Nucleus accumbens (tissue), 56 donors: ENCODE measurements around the gene GABRR2.
"Not testable (repeated sequence)": the region's sequence is repeated elsewhere in the genome, so short reads cannot be mapped to it uniquely, and the experiment has no call there.

Experiments
- DNase-seq, 56 donors: peaks; one replicate each; lab custom pipeline; 2025; lab: John Stamatoyannopoulos, UW

Gene GABRR2

DNA sequence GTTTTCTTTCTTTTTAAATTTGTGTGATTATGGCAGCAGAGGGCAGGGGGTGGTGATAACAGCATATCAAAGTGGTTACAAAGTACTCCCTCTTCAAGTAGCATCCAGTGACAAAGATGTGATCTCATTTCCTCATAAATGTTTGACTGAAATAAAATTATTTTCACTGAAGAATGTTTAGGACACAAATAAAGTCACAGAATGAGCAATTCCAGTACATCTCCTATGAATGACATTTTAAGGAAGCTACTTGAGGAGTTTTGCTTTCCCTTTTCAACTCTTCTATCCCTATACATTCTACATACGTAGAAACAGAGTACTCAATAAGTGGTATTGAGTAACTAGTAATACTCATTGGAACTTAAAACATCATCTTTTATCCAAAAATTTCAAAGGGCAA, 13.9 kb upstream of the GABRR2 start:
- no peak for DNase-seq

DNA sequence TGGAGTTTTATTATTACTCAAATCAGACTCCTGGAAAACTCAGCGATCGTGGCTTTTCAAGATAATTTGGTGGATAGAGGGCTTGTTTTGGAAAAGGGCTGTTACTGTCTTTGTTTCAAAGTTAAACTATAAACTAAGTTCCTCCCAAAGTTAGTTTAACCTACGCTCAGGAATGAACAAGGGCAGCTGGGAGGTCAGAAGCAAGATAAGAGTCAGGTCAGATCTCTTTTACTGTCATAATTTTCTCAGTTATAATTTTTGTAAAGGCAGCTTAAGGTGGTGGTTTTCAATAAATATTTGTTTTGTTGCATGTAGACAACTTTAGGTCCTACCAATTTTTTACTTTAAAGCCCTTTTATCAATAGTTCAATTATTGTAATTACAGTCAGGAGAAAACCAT, 9.2 kb upstream of the GABRR2 start:
- DNase-seq, result no peak

DNA sequence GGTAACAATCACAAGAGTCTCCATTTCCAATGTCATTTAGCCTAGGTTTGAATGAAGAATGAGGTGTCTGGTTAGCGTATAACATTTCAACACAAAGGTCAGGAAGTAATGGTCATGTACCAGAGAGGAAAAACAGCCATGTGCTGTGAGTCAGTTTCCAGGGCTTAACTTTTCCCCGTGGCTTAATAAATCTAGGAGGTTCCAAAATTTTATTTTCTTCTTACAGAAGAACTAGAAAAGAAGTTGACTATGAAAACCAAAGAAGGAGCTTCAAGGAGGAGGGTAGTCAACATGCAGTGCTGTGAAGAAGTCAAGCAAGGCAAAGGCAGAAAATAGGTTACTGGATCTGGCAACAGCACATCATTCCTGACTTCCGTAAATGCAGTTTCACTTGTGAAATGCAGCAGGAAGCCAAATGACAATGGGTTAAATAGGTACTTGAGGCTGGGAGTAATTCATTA, 8.4 kb upstream of the GABRR2 start:
- DNase-seq, result no peak

DNA sequence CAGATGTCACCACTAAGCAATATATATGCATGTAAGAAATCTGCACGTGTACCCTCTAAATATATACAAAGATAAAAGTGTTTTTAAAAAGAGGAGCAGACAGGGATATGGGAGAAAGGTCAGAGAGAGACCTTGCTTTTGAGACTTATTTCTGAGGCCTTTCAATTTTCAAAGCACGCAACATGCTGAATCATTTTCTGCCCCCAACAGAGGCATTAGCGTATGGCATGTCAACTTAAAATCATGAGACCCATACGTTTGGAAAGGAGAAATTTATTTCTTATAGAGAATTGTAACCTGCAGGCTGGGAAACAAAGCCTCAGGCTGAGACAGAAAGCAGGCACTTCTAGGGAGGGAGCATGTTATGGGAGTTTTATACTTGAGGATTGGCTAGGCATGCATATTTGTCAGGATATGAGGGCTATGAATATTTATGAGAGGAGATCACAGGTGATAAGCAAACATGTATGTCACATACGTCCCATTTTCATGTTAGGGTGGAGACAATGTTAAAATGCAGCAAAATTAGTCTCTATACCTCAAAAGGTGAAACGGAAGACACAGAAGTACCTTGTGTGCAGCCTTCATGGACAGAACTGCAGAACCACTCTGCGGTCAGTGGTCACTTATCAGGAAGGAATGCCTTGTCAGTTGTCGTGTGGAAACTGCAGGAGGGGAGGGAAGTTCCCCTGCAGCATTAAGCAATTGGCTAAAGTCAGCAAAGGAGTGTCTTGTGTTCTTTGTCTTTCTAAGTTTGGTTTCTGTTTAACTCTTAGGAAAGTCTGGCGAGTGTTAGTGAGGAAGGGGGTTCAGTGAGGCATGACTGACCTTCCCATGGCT, 6.3 kb upstream of the GABRR2 start:
- peak in 2 of 56 donors; percentile 9 to 11 for DNase-seq

DNA sequence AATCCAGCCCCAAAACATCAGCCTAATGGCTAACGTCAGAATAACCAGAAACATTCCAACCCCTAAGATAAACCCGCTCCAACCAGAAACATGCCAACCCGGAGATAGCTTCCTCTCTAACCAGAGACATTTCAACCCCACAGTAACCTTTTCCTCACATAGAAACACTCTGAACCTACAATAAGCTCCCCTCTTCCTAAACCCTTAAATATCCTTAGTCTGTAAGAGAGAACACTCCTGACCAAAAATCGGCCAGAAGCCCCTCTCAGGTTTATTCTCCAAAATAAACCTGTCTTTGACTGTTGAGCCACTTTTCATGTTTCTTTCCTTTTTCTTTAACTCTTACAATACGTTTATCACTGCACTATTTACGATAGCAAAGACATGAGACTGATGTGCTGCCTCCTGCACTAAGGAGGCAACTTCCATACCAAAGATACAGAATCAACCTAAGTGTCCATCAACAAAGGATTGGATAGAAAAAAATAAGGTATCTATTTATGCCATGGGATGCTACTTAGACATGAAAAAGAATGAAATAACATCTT, 5.0 kb upstream of the GABRR2 start:
- no peak for DNase-seq

DNA sequence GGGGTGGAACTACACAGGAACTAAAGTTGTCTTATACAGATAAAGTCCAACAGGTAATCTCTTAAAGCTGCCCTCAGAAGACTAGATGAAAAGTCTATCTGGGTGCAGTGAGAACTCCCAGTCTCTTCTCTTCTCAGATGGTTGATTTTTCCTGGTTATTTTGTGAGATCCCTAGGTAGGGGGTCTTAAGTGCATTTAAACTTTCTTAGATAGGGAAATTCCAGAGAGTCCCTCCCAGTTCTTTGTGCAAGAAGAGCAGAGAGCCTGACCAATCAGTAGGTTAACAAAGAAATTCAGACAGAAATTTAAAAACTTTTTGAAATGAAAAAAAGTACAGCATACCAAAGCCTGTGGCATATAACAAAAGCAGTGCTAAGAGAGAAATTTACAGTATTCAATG, 2.0 kb upstream of the GABRR2 start:
- no peak for DNase-seq

DNA sequence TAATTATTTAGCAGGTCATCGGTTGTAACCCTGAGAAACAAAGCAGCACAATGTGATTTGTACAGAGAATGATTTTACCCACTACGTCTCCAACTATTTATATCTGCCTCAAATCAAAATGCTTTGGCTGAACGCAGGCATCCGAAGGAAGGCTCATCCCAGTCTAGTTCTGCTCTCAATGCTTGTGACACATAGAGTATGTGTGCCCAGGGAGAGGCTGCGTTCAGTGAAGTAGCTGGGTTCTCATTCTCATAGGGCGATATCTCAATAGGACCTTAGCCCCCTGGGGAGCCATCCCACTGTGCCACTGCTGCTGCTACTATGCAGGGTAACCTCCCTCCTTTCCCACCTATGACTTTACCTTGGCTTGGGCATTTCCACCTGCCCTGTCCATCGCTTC, 407 bp downstream of the GABRR2 start:
- no peak for DNase-seq

DNA sequence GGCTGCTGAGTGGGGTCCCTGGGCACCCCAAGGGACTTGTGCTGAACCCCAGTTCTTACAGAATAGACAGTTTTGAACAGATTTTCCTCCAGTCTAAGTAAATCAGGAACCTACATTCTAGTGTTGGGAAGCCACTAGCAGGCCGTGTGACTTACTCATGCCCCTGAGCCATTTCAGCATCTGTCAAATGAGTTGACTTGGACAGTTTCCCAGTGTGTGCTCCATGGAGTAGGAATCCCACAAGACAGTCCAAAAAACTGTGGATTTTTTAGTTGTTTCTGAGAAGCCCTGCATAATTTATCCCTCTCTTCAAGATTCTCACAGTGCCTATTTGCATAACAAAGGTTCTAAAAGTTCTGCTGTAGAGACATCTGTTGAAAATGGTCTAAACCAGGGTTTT, 2.1 kb downstream of the GABRR2 start:
- DNase-seq, result peak in 2 of 56 donors; percentile 10 to 23

DNA sequence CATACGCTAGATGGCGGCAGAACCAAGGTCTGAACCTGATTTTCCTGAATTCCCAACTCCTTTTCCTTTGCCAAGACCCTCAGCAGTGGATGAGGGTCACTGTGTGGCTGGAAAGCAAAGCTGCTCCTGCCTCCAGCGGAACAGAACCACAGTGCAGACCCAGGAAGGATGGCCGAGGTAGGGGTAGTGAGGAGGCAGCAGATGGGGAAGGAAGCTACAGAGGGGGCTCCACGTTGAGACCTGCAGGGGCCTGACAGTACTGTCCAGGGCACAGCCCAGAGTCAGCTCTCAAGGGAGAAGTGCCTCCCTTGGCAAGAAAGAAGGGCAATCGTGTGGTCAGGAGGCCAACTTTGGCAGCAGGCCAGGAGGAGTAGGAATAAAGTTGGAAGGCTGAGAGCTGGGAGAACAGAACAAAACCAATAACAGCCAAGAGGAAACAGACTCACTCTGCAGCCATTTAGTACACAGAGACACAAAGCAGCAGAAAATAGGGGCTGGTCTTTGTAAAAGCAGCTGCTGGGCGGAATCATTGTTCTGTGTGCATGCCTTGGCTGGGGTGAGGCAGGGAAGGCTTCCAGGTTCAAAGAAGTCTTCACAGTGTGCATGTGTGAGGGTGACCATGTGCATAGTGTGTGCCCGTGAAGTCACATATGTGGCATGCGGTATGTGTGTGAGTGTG, 3.1 kb downstream of the GABRR2 start:
- peak in 42 of 56 donors; percentile 11 to 76 (median 43) for DNase-seq

DNA sequence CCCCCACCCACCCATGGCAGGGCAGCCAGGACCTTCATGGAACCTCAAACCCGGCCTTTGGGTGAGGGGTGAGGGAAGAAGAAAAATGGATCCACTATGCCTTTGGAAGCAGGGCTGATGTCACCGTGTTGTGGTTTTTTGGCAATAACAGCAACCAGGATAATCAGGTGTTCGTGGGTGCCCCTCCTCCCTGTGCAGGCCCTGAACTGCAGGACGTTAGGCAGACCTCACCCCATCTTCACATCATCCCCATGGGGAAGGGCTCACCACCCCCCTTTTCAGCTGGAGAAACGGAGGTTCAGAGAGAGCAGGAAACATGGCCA, 3.6 kb downstream of the GABRR2 start:
- DNase-seq, result no peak

DNA sequence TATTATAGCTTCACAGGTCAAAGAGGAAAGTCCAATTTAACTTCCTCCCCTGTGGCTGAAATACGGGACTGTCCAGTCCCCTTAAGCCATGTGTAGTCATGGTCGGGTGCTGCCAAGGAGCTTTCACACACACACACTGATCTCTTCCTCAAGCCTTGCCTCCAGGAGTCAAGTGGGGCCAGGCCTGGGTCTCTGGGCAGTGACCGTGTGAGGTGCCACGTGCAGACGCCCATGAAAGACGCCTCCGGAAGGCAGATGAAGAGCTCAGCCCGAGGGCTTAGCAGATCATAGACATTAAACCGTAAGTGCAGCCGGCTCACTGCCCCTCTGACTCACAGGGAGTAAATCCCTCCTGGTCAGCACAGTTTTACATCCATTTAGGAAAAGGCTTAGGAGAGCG, 4.2 kb downstream of the GABRR2 start:
- no peak for DNase-seq

DNA sequence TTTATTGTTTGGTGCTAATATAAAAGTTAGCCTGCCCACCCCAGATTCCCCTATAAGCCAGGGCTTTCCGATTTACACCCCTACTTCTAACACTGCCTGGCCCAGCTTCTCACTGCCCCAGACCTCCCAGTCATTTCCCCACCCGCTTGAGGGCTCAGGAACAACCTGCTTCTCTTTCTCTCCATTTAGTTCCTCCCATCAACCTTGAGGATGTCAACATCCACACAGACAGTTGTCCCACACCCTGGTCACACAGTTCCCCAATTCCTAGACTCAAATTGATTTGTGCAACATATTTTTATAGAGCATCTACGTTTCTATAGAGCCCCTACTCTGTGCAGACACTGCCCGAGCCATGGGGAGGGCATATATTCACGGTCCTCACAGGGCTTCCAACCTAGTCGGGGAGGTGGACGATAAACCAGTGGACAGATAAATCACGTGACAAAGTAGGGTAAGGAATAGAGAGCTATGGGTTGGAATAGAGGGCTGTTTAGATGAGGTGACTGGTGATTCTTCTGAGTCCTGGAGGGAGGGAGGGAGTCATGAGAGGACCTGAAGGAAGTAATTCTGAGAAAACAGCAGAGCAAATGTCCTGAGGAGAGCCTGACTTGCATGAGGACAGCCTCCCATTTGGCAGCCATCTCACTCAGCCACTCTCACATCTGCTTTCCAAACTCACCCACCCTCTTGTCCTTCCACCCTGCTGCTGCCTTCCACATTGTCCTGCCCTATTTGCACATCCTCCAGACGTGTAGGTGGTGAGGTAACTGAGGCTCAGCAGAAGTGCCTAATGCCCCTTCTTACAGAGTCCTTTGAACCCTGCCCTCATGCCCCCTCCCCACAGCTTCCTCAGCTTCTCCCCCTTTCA, 6.3 kb downstream of the GABRR2 start:
- DNase-seq, result no peak

DNA sequence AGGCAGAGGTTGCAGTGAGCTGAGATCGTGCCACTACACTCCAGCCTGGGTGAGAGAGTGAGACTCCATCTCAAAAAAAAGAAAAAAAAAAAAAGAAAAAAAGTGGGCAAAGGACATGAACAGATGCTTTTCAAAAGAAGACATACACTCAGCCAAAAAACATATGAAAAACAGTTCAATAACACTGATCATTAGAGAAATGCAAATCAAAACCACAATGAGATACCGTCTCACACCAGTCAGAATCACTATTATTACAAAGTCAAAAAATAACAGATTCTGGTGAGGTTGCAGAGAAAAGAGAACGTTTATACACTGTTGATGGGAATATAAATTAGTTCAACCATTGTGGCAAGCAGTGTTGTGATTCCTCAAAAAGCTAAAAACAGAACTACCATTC, 10.6 kb downstream of the GABRR2 start:
- not testable (repeated sequence) for DNase-seq

DNA sequence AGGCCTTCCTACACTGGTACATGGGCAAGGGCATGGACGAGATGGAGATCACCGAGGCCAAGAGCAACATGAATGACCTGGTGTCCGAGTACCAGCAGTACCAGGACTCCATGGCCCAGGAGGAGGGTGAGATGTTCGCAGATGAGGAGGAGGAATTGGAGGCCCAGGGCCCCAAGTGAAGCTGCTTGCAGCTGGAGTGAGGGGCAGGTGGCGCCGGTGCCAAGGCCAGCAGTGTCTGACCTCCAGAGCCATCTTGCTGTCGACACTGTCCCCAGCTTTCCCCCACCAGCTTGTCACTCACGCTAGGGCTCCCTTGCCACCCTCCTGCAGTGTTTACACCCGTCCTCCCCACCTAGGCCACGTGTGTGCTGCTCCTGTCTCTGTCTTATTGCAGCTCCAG, 12.2 kb downstream of the GABRR2 start:
- DNase-seq, result no peak

DNA sequence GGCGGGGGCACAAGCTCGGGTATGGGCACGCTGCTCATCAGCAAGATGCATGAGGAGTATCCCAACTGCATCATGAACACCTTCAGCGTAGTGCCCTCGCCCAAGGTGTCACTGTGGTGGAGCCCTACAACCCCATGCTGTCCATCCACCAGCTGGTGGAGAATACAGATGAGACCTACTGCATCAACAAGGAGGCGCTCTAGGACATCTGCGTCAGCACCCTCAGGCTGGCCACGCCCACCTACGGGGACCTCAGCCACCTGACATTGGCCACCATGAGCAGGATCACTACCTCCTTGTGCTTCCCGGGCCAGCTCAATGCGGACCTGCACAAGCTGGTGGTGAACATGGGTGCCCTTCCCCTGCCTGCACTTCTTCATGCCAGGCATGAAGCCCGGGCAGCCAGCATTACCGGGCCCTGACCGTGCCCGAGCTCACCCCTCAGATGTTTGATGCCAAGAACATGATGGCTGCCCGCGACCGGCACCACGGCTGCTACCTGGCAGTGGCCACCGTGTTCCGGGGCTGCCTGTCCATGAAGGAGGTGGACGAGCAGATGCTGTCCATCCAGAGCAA, 12.8 kb downstream of the GABRR2 start:
- no peak for DNase-seq

DNA sequence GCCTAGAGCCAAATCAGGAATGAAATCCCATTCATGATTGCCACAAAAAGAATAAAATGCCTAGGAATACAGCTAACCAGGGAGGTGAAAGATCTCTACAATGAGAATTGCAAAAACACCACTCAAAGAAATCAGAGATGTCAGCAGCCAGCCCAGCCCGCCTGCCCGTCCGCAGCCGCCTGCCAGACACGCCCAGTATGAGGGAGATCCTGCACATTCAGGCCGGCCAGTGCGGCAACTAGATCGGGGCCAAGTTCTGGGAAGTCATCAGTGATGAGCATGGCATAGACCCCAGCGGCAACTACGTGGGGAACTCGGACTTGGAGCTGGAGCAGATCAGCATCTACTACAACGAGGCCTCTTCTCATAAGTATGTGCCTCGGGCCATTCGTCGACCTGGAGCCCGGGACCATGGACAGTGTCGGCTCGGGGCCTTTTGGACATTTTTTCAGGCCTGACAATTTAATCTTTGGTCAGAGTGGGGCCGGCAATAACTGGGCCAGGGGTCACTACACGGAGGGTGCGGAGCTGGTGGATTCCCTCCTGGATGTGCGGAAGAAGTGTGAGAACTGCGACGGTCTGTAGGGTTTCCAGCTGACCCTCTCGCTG, 13.4 kb downstream of the GABRR2 start:
- no peak for DNase-seq

DNA sequence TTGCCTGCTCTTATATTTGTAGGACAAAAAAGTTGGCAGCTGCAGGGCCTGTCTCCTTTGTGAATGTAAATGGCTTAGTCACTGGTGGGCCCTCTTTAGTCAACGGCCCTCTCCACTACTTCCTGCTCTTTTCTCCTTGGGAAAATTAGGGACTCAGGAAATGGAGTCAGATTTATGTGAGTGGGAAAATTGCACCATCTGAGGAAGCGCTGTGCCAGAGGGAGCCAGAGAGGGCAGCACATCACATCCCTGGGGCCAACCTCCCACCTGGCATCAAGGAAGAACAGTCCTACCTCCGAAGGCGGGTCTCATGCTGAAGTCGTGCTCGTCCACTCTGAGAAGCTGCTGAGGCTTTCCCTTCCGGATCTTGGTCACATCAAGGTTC, 15.6 kb downstream of the GABRR2 start:
- no peak for DNase-seq

DNA sequence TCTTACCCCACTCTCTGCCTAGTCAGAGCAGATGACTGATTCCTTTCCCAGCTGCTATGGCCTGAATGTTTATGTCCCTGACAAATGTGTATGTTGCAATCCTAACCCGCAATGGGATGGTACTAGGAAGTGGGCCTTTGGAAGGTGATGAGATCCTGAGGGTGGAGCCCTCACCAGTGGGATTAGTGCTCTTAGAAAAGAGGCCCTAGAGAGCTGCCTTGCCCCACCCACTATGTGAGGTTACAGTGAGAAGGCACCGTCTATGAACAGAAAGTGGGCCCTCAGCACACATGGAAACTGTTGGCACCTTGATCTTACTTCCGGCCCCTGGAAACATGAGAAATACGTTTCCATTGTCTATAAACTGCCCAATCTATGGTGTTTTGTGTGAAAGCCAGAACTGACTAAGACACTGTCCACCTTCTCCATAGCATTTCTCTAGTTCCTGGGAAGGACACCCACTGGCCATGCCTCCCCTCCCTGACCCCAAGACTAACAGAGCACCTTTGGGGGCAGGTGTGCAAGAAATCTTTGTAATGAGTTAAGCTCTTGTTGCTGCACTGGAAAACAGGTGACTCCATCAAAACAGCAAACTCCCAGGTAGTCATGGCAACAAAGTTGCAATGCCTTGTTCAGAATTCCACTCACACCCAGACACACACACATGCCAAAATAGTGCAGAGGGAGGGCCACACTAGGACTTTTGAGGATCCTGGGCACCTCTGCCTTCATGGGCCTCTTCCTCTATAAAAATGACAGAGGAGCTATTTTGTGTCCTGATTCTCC, 16.2 kb downstream of the GABRR2 start:
- peak in 16 of 56 donors; percentile 5 to 49 (median 24) for DNase-seq

DNA sequence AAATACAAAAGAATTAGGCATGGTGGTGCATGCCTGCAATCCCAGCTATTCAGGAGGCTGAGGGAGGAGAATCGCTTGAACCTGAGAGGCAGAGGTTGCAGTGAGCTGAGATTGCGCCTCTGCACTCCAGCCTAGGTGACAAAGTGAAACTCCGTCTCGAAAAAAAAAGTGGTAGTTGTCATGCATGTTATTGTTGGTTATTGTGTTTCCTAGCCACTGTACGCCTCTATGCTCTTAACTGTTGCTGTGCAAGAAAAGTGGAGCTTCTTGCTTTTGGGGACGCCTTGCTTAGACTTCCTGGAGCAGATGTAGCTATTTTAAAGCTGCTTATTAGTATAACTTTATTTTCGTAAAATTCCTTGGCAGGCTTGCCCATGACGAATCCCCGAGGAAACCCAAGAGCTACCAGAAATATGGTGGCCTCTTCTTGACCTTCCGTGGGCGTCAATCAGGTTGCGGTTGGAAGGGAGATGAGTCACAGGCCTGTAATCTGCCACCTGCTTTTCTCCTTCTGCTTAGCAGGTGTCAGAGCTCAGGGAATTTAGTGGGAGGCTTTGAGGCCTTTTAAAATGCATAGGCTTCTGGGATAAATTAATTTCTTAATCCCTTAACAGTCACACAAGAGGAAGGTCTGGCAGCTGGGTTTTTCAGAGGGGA, 17.3 kb downstream of the GABRR2 start:
- DNase-seq, result peak in 32 of 56 donors; percentile 4 to 83 (median 56)
